ENCODE measurements around the gene CRYGB.

DNA sequence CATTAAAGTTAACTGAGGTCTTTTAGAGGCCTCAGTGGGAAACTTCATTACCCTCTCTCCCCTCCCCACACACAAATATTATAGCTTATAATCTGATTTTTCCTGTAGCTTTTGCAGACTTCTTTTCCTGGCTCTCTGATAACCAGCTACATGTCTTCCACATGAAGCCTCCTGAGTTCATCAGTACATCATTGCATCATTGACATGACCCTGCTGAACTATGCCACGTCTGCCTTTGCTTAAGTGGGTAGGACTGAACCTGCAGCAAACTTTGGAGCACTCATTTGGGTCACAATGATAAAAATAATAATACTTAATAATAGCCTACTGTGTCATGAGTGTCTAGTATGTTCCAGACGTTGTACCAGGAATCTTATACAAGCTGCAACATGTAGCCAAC, 10.5 kb upstream of the CRYGB start:
- TF ChIP-seq, protein P1, sequence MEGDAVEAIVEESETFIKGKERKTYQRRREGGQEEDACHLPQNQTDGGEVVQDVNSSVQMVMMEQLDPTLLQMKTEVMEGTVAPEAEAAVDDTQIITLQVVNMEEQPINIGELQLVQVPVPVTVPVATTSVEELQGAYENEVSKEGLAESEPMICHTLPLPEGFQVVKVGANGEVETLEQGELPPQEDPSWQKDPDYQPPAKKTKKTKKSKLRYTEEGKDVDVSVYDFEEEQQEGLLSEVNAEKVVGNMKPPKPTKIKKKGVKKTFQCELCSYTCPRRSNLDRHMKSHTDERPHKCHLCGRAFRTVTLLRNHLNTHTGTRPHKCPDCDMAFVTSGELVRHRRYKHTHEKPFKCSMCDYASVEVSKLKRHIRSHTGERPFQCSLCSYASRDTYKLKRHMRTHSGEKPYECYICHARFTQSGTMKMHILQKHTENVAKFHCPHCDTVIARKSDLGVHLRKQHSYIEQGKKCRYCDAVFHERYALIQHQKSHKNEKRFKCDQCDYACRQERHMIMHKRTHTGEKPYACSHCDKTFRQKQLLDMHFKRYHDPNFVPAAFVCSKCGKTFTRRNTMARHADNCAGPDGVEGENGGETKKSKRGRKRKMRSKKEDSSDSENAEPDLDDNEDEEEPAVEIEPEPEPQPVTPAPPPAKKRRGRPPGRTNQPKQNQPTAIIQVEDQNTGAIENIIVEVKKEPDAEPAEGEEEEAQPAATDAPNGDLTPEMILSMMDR (IDR thresholded peaks at IDR 0.05): no peak
- TF ChIP-seq POLR2A (IDR thresholded peaks at IDR 0.05): no peak

Measured in Peyer's patch (tissue), 4 donors.